ENCODE data around the gene RTL10.

- TF ChIP-seq CTCF (conservative IDR thresholded peaks at IDR 0.05; ENCODE audit: low read depth, low read length) (no peak), EZH2 (IDR thresholded peaks at IDR 0.05; ENCODE audit: borderline replicate concordance, low read depth, low read length, poor library complexity, severe bottlenecking) (no peak)
These were observed 32.7 kb upstream of the RTL10 start for GRCh38 chr22:19887256-19887985.
